Measurements from ENCODE around the gene GFOD1.
"Not testable (repeated sequence)": the region's sequence is repeated elsewhere in the genome, so short reads cannot be mapped to it uniquely, and the experiment has no call there.

GFOD1 gene

GRCh38 chr6:13511913-13512717, 24.7 kb upstream of the GFOD1 start:
- DNase-seq, result no peak

GRCh38 chr6:13511141-13511571, 23.8 kb upstream of the GFOD1 start:
- not testable (repeated sequence) for DNase-seq

- not testable (repeated sequence) for DNase-seq
These were observed 23.0 kb upstream of the GFOD1 start for GRCh38 chr6:13510433-13510832.

DNA sequence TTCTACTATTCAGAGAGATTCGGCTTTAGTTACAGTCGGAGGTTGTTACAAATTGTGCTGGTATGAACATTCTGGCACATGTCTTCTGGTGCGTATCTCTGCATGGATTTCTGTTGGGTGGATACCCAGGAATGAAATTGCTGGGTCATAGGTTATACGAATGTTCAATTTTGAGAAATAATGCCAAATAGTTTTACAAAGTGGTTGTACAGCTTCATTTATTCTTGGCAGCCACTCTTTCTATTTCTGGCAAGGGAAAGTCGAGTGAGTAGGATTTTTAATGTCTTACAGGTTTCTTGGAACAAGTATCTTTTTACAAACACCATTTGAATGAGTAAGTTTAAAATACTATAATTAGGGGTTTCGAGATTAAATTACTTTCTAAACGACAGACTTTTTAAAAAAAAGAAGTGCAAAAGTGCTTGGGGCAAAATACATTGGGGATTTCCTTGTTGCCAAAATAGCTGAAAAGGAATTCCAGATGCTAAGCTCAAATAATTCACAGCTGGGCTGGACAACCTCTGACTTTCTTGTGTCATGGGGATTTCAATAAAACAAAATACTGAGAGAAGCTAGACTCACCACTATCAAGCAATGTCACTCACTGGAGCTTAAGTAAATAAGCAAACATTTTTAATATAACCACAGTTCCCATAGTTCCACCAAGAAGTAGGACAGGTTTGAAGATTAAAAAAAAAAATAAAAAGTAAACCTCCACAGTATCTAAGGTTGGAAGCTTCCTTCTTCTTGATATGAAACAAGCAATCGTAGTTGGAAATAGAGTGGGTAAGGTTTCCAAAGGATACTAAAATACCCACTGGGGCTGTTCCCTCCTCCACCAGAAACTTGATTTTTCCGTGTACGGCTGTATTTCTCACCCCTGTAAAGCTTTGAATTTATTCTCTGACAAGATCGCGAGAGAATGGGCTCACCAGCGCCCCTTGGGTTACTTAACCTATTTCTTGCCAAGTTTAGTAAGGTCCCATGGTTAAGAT, 21.6 kb upstream of the GFOD1 start:
- no peak for DNase-seq

GRCh38 chr6:13507306-13507860, 20.0 kb upstream of the GFOD1 start:
- no peak for DNase-seq

DNA sequence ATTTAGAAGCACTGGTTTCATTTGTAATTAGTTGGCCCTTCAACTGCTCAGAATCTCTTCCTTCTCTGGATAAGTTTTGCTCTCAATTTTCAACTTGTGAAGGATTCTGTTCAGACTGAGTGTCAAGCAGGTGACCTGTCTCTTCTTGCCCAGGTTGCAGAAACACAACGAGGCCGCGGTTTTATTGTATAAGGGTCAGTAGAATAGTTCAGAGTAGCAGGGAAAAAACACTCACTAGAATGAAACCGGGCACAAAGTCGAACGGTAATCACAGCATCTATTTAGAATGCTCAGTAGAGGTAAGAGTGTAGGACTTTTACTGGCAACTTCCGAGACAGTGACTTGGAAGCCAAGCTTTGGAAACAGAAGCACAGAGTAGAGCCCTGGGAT, 17.9 kb upstream of the GFOD1 start:
- no peak for DNase-seq

DNA sequence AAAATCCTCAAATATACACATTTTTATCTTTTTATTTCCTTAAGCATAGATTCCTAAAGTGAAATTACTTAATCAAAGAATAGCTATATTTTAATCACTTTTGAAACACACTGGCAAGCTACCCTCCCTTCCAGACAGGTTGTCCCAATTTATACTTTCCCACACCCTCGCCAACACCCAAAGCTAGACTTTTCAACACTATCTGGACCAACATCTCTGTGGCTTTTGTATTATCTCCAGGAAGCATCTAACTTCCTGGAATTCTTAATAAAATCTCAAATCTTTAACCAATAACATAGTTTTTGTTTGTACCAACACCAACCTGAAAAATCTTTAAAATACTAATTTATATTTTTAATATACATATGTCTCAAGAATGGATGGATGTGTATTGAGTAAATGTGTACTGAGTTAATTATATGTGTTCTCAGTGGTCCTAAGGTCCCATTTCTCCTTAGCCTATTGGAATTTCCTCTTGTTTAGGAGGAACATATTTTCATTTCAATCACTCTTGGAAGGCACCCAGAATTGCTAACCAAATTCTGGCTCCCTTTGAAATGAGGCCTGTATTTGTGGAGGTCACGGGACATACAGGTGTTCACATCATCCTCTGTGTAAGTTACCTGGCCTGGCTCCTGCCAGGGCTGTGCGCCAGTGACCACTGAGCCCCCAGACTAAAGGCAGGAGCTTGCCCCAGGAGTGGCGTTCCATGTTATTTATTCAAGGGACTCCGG, 17.4 kb upstream of the GFOD1 start:
- DNase-seq, result no peak

- DNase-seq, result no peak
These were observed 13.5 kb upstream of the GFOD1 start for GRCh38 chr6:13500915-13501314.

DNA sequence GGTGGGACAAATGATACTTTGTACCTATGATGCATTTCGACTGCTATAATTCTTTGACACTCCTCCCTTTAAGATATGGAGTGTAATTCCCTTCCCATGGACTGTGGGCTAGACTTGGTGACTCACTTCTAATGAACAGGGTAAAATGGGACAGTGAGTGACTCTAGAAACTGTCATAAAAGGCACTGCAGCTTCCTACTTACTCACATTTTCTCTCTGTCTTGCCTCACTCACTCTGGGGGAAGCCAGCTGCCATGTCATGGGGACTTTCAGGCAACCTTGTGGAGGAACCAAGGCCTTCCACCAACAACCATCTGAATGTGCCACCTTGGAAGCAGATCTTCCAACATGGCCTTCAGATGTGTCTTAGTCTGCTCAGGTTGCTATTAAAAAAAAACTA, 12.9 kb upstream of the GFOD1 start:
- no peak for DNase-seq

DNA sequence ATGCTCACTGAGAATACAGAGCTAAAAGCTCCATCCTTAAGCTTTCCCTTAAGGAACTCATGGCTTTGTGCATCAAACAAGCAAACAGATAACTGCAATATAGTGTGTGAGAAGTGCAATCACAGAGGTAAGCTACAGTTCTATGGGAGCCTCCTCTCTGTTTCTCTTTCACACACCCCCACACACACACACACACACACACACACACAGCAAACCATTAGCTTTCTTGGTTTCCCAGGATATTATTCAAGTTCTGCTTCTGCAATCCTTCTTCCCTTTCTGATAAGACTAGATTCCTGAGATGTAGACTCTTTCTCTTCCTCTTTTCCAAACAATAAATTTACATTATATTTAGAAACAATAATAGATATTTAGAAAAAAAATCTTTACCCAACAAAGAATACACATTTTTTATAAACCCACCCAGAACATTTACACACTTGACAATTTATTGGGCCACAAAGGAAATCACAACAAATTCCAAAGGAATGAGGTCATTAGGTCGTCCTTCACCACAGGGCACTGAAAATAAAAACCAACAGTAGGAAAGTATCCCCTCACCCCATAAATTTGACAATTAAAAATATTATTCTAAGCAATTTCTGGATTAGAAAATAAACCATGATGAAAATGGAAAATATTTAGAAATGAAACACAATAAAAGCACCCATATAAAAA, 9.3 kb upstream of the GFOD1 start:
- DNase-seq, result no peak

DNA sequence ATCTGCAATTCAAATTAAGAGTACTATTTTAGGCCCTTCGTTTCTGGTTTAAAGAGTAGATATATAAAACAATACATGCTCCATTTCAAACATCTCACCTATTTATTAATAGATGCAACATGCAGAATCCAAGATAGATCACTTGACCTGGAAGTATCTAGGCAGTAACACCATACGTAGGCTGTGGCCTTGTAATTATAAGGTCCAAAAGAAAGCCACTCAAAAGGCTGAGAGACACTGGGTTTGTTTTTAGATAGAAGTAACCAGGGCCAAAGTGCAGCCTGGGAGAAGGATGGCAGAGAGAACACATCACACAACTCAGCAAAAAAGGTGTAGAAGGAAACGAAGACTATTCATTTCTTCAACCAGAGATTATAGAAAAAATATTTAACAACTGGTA, 8.4 kb upstream of the GFOD1 start:
- no peak for DNase-seq

DNA sequence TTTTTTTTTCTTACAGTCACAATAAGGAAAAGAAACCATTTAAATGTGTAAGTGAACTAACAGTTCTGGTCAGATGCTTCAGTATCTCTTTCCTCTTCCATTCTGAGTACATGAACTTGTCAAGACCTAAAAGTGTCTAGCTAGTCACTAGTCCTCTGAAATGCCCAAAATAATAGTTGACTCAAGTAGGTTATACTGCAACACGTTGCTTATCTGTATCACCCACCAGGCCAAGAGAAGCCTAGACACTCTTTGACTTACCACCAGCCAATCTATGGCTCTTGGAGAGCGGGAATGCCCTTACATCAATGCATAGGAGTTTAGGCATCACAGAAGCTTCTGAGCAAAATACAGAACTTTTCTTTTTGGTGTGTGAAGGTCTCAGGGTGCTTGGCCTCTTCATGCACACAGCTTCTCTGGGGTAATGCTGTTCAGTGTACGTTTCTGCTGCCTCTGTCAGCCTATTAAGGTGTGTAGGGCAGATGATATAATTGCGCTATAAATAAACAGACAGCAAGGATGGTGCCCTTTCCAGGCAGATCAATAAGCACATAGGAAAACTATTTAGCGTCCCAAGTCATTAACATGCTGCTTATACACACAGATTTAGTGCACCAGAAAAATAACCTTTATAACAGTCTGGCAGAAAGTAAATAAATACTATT, 7.8 kb upstream of the GFOD1 start:
- no peak for DNase-seq

DNA sequence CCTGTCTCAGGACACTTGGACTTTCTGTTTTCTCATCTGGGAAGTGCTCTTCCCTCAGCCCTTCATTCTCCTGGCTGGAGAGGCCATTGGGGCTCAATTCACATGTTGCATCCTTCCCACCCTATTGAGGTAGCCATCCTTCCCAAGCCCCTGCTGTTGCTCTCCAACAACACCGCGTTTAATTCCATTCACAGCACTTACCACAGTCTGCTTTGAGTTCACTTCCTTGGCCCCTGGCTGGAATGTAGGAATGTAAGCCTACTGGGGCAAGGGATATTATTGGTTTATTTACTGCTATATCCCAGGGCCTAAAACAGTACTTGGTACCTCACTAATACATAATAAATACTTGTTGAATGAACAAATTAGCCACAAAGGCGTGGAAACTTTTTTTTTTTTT, 6.7 kb upstream of the GFOD1 start:
- no peak for DNase-seq

GRCh38 chr6:13493147-13493546, 5.7 kb upstream of the GFOD1 start:
- DNase-seq, result no peak

- DNase-seq, result no peak
These were observed 5.0 kb upstream of the GFOD1 start for GRCh38 chr6:13492357-13492756.

DNA sequence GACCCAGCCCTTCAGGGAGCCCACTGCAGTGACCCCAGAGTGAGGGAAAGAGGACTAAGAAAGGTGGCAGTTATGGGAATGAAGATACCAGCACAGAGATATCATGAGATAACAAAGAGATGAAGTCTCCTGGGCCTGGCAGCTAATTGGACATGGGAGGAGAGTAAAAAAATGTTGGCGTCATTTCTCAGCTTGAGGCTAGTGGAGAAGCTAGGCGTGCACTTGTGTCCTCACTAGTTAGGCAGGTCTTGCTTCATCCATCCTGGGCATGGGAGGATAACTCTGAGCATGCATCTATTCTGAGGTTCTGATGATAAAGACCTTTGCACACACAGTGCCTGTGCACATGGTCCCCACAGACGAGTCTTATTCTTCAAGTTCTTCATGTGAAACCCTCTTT, 4.1 kb upstream of the GFOD1 start:
- no peak for DNase-seq

GRCh38 chr6:13490402-13490801, 3.0 kb upstream of the GFOD1 start:
- DNase-seq, result no peak

GRCh38 chr6:13488896-13489237, 1.5 kb upstream of the GFOD1 start:
- DNase-seq, result no peak

GRCh38 chr6:13488015-13488895, 855 bp upstream of the GFOD1 start:
- no peak for DNase-seq

DNA sequence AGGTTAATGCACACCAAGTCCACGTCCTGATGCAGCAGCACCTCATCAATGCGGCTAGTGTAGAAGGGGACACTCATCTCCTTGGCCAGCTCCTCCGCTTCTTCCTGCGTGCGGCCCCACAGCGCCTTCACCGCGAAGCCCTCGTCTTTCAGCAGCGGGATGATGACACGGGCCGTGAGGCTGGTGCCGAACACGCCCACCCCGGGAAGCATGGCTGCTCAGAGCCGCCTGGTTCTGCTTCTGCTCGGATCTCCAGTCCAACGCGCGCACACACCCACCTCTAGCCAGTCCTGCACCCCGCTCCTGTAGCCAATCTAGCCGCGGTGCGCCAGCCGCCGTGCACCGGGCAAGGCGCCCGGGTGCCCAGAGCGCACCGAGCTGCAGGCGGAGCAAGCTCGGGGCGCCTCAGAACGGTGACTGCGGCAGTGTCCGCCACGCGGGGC, 700 bp downstream of the GFOD1 start:
- peak; percentile 14 for DNase-seq
